ENCODE data around the gene EEF1G. TPM values are rescaled to one million over a fixed set of nuclear protein-coding genes. Genes with fewer than 3 reads are reported as not detected.

EEF1G gene
- total RNA-seq, 2 experiments from 2014 or later = 1,778 to 2,328 TPM

DNA sequence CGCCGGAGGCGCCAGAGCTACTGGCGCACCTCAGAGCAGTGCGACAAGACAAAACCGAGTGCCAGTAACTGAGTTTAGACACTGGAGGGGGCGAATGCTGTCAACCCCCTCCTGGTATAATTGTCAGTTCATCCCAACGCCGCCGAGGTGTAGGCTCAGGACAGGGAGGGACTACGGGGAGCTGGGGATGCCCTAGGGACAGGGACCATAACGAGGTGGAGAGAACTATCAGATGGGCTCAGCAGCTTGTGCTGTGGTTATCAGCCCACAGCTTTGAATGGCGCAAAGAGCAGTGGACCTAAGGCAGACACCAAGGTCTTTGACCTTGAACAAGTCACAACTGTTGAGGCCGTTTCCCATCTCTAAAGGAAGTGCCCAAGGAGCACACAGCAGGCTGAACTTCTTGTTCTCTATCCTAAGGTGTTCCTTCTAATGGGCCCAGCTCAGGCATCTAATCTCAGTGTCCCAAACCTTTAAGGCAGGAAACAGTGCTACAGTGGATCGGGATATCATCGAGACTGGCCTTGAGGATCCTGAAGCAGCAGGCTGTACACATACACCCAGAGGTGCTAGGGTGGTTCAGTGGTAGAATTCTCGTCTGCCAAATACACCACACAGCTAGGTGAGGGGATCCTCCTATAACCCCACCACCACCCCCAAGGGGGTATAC is 18.6 kb upstream of the EEF1G start:
- Histone ChIP-seq H3K4me3 (ENCODE audit: low read depth, low read length, poor library complexity, severe bottlenecking) (peak overlapping the region; percentile 85), H3K36me3 (ENCODE audit: insufficient read depth, low read length) (peaks cover 69% of the 10 kb centered on the region), H3K9me3 (ENCODE audit: low read length) (no peaks in the 10 kb centered on the region), H3K79me2 (ENCODE audit: insufficient read depth, low read depth, low read length) (peaks cover 25% of the 10 kb centered on the region; the same call in 1 of the 2 replicates), H4K20me1 (ENCODE audit: insufficient read depth, low read length) (no peaks in the 10 kb centered on the region), H3K9me2 (ENCODE audit: insufficient read depth, low read length) (no peaks in the 10 kb centered on the region), H2AFZ (ENCODE audit: low read length) (0 out of 2 replicates have a peak overlapping the region, but pooled peaks have one; percentile 4), H3K4me1 (ENCODE audit: insufficient read depth, low read length, poor library complexity, severe bottlenecking) (peaks cover 33% of the 10 kb centered on the region), H3K27ac (ENCODE audit: low read depth, low read length, poor library complexity, severe bottlenecking) (peak overlapping the region; percentile 66), H3K4me2 (ENCODE audit: low read length) (peak overlapping the region; percentile 80)
- TSS peak; percentile 100 for BruUV-seq (replicated peaks)
- peak; percentile 32 for DNase-seq (ENCODE audit: low spot score)
- intact Hi-C loops (cut with micrococcal nuclease; ENCODE audit: unreplicated experiment) = loop anchor here (5.0 to 10.0 kb wide), 3 partner anchors 75 to 243 kb away; partner anchors contain the start of genes C11orf98, CSKMT, HNRNPUL2 and STX5
- ChIA-PET POLR2A (interaction anchor here (0.8 to 3.3 kb wide), 25 partner anchors 9 to 265 kb away, joined by 3 to 37 read pairs (median 4); partner anchors contain the start of genes B3GAT3, C11orf98, CSKMT and EEF1G), CTCF (ENCODE audit: unreplicated experiment) (interaction anchor here (0.6 to 1.3 kb wide), 6 partner anchors 8 to 62 kb away, joined by 3 to 4 read pairs (median 3); partner anchors contain the start of gene MTA2)
- TF ChIP-seq, protein P1, sequence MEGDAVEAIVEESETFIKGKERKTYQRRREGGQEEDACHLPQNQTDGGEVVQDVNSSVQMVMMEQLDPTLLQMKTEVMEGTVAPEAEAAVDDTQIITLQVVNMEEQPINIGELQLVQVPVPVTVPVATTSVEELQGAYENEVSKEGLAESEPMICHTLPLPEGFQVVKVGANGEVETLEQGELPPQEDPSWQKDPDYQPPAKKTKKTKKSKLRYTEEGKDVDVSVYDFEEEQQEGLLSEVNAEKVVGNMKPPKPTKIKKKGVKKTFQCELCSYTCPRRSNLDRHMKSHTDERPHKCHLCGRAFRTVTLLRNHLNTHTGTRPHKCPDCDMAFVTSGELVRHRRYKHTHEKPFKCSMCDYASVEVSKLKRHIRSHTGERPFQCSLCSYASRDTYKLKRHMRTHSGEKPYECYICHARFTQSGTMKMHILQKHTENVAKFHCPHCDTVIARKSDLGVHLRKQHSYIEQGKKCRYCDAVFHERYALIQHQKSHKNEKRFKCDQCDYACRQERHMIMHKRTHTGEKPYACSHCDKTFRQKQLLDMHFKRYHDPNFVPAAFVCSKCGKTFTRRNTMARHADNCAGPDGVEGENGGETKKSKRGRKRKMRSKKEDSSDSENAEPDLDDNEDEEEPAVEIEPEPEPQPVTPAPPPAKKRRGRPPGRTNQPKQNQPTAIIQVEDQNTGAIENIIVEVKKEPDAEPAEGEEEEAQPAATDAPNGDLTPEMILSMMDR (conservative IDR thresholded peaks at IDR 0.05; ENCODE audit: low read length) = 0 out of 2 replicates have a peak, but pooled peaks have one; percentile 7
- TF ChIP-seq EZH2phosphoT487 (IDR thresholded peaks at IDR 0.05; ENCODE audit: borderline replicate concordance, low read depth, low read length) = no peak

DNA sequence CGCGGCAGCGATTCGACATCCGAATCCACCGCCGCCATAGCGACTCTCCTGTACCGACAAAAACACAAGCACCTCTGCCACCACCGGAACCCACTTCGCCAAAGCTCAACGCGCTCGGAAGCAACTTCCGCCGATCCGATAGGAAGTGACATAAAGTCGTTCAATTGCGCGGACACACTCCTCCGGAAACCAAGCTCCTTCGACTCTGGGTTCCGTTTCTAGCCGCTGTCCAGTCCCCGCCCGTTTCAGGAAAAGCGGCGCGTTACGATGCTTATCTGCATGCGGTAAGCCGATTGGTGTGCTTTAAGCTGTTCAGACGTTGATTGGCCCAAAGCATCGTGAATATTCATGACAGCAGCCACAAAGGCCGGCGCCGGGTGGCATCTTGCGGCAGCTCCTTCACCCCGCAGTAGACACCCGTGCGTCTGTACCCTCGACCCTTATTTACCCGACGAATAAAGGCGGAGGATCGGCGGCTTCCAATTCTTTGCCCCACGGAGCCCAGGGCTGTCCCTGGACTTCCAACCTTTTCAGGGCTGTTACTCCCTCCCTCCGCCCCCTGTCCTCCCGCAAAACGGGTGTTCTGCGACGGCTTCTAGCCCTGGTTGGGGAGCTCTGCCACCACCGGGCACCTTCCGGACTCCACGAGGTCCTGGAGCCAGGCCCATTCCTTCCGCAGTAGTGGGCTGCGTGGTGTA is 17.9 kb upstream of the EEF1G start, which contains the start of gene TUT1:
TUT1 (minus strand) TSS at position 76 of the 698 bp plus-strand sequence; CDS start at position 38, 38 bp downstream.
- Histone ChIP-seq H3K4me2 (ENCODE audit: low read length) (peak within 1 kb of the TSS; percentile 80), H3K9me2 (ENCODE audit: insufficient read depth, low read length) (no peaks in the 10 kb centered on the region), H3K36me3 (ENCODE audit: insufficient read depth, low read length) (peaks cover 69% of the 10 kb centered on the region), H2AFZ (ENCODE audit: low read length) (0 out of 2 replicates have a peak within 1 kb of the TSS, but pooled peaks have one; percentile 5), H3K9me3 (ENCODE audit: low read length) (no peaks in the 10 kb centered on the region), H4K20me1 (ENCODE audit: insufficient read depth, low read length) (no peaks in the 10 kb centered on the region), H3K4me3 (ENCODE audit: low read depth, low read length, poor library complexity, severe bottlenecking) (peak within 1 kb of the TSS; percentile 85), H3K79me2 (ENCODE audit: insufficient read depth, low read depth, low read length) (peaks cover 25% of the 10 kb centered on the region; the same call in 1 of the 2 replicates), H3K27ac (ENCODE audit: low read depth, low read length, poor library complexity, severe bottlenecking) (peak within 1 kb of the TSS; percentile 79), H3K4me1 (ENCODE audit: insufficient read depth, low read length, poor library complexity, severe bottlenecking) (peaks cover 33% of the 10 kb centered on the region)
- no peak for TF ChIP-seq EZH2phosphoT487 (IDR thresholded peaks at IDR 0.05; ENCODE audit: borderline replicate concordance, low read depth, low read length)
- TF ChIP-seq, protein P1 (conservative IDR thresholded peaks at IDR 0.05; ENCODE audit: low read length) = 0 out of 2 replicates have a peak, but pooled peaks have one; percentile 7
- ChIA-PET POLR2A (interaction anchor here (0.6 to 3.3 kb wide), 31 partner anchors 9 to 1090 kb away, joined by 3 to 37 read pairs (median 4); partner anchors contain the start of genes B3GAT3, C11orf98, CSKMT and EEF1G), CTCF (ENCODE audit: unreplicated experiment) (interaction anchor here (0.6 to 1.3 kb wide), 8 partner anchors 9 to 64 kb away, joined by 3 to 6 read pairs (median 4); partner anchors contain the start of genes EEF1G and MTA2)
- peak; percentile 100 for DNase-seq (ENCODE audit: low spot score)
- intact Hi-C loops (cut with micrococcal nuclease; ENCODE audit: unreplicated experiment) = loop anchor here (2.0 to 10.0 kb wide), 6 partner anchors 17 to 243 kb away; partner anchors contain the start of genes C11orf98, CSKMT, HNRNPUL2 and INTS5
- BruUV-seq (replicated peaks) = no TSS peak

All from OCI-LY7 (cell line).